ENCODE measurements around the gene PPARD. TPM values are rescaled to one million over a fixed set of nuclear protein-coding genes. Genes with fewer than 3 reads are reported as not detected.
"Not testable (repeated sequence)": the region's sequence is repeated elsewhere in the genome, so short reads cannot be mapped to it uniquely, and the experiment has no call there.

The PPARD gene
- total RNA-seq, 4 donors from 2014 or later: 23.4 to 31.4 (median 26.9) TPM

- Histone ChIP-seq H3K27ac (no peak overlapping the region), H3K4me3 (no peak overlapping the region), H3K9me3 (no peaks in the 10 kb centered on the region), H3K27me3 (no peaks in the 10 kb centered on the region), H3K4me1 (no peaks in the 10 kb centered on the region), H3K36me3 (no peaks in the 10 kb centered on the region)
- TF ChIP-seq POLR2AphosphoS5 (IDR thresholded peaks at IDR 0.05) (no peak), EP300 (IDR thresholded peaks at IDR 0.05) (no peak), CTCF (IDR thresholded peaks at IDR 0.05) (no peak), POLR2A (IDR thresholded peaks at IDR 0.05) (no peak)
- DNase-seq (ENCODE audit: low spot score in 2 of 2): no peak
- 92% methylated on average over 9 of the region's 9 CpGs for WGBS
Measured at GRCh38 chr6:35330541-35331119, 11.7 kb upstream of the PPARD start.

GRCh38 chr6:35332074-35332887 lies 10.1 kb upstream of the PPARD start:
- H3K27ac ChIP-seq; H3K4me3 ChIP-seq; H3K36me3 ChIP-seq; DNase-seq (ENCODE audit: low spot score in 2 of 2); H3K9me3 ChIP-seq; H3K27me3 ChIP-seq; H3K4me1 ChIP-seq: not testable (repeated sequence)
- 75% methylated on average over 8 of the region's 9 CpGs for WGBS

GRCh38 chr6:35341557-35341956 lies 801 bp upstream of the PPARD start:
- H3K9me3 ChIP-seq: no peaks in the 10 kb centered on the region
- H3K36me3 ChIP-seq: peaks cover 3% of the 10 kb centered on the region
- H3K27ac ChIP-seq: peak overlapping the region; percentile 34
- TF ChIP-seq POLR2A (IDR thresholded peaks at IDR 0.05) (no peak), POLR2AphosphoS5 (IDR thresholded peaks at IDR 0.05) (no peak), CTCF (IDR thresholded peaks at IDR 0.05) (no peak), EP300 (IDR thresholded peaks at IDR 0.05) (no peak)
- no peak for DNase-seq (ENCODE audit: low spot score in 2 of 2)
- H3K4me3 ChIP-seq: no peak overlapping the region
- H3K4me1 ChIP-seq: peaks cover 32% of the 10 kb centered on the region
- no peaks in the 10 kb centered on the region for H3K27me3 ChIP-seq
- 55% methylated on average over 13 of the region's 13 CpGs for WGBS

- peaks cover 18% of the 10 kb centered on the region for H3K36me3 ChIP-seq
- 9% methylated on average over 13 of the region's 13 CpGs for WGBS
- H3K4me1 ChIP-seq: peaks cover 32% of the 10 kb centered on the region
- TF ChIP-seq POLR2AphosphoS5 (IDR thresholded peaks at IDR 0.05) (no peak), CTCF (IDR thresholded peaks at IDR 0.05) (no peak), POLR2A (IDR thresholded peaks at IDR 0.05) (no peak), EP300 (IDR thresholded peaks at IDR 0.05) (no peak)
- DNase-seq (ENCODE audit: low spot score in 2 of 2): peak in 1 of 2 donors; percentile 79
- H3K9me3 ChIP-seq: no peaks in the 10 kb centered on the region
- peak overlapping the region; percentile 85 for H3K4me3 ChIP-seq
- H3K27ac ChIP-seq: peak overlapping the region; percentile 86
- H3K27me3 ChIP-seq: no peaks in the 10 kb centered on the region
Measured at GRCh38 chr6:35343092-35343834, 905 bp downstream of the PPARD start.

GRCh38 chr6:35343835-35344550 lies 1.6 kb downstream of the PPARD start:
- no peak overlapping the region for H3K27ac ChIP-seq
- H3K4me1 ChIP-seq: peaks cover 32% of the 10 kb centered on the region
- peaks cover 26% of the 10 kb centered on the region for H3K36me3 ChIP-seq
- no peaks in the 10 kb centered on the region for H3K27me3 ChIP-seq
- H3K9me3 ChIP-seq: no peaks in the 10 kb centered on the region
- WGBS: 52% methylated on average over 6 of the region's 6 CpGs
- DNase-seq (ENCODE audit: low spot score in 2 of 2): no peak
- peak overlapping the region; percentile 85 for H3K4me3 ChIP-seq
- TF ChIP-seq POLR2AphosphoS5 (IDR thresholded peaks at IDR 0.05) (no peak), POLR2A (IDR thresholded peaks at IDR 0.05) (no peak), CTCF (IDR thresholded peaks at IDR 0.05) (no peak), EP300 (IDR thresholded peaks at IDR 0.05) (no peak)

Data from suprapubic skin (tissue), 4 donors.